Subcutaneous abdominal adipose tissue (tissue), 5 donors: ENCODE results near the gene MKLN1.
"Not testable (repeated sequence)": the region's sequence is repeated elsewhere in the genome, so short reads cannot be mapped to it uniquely, and the experiment has no call there.

Experiments
- H3K27ac ChIP-seq: one replicate; pipeline ENCODE4 v1.7.0; 2013; ENCODE audit warnings: low read depth, mild to moderate bottlenecking, inconsistent platforms, low read length, moderate library complexity
- H3K27me3 ChIP-seq, 5 donors: one replicate each; pipeline ENCODE4 v1.7.0; 2013; ENCODE audit warnings: low read length in 5 of 5, inconsistent platforms in 1 of 5; ENCODE audit not compliant: control insufficient read depth in 5 of 5, insufficient read depth in 4 of 5
- H3K36me3 ChIP-seq, 5 donors: one replicate each; pipeline ENCODE4 v1.7.0; 2013; ENCODE audit warnings: low read length in 5 of 5; ENCODE audit not compliant: control insufficient read depth in 5 of 5, insufficient read depth in 5 of 5
- H3K4me1 ChIP-seq, 5 donors: one replicate each; pipeline ENCODE4 v1.7.0; 2013; ENCODE audit warnings: low read length in 5 of 5, mild to moderate bottlenecking in 3 of 5, moderate library complexity in 1 of 5; ENCODE audit not compliant: control insufficient read depth in 5 of 5, insufficient read depth in 5 of 5
- H3K4me3 ChIP-seq, 5 donors: one replicate each; pipeline ENCODE4 v1.7.0; 2013; ENCODE audit warnings: low read length in 5 of 5, low read depth in 1 of 5
- H3K9ac ChIP-seq, 5 donors: one replicate each; pipeline ENCODE4 v1.7.0; 2013; ENCODE audit warnings: low read length in 5 of 5, mild to moderate bottlenecking in 4 of 5, moderate library complexity in 3 of 5
- H3K9me3 ChIP-seq, 5 donors: one replicate each; pipeline ENCODE4 v1.7.0; 2013; ENCODE audit warnings: low read length in 5 of 5; ENCODE audit not compliant: control insufficient read depth in 5 of 5
- donor health status: healthy.
- donor health status: healthy.
- donor health status: healthy.
- donor health status: healthy.
- donor health status: healthy.

Gene MKLN1

GRCh38 chr7:131412031-131412430 lies 84.4 kb downstream of the MKLN1 start:
- Histone ChIP-seq H3K4me3 (no peak overlapping the region), H3K27me3 (no peaks in the 10 kb centered on the region), H3K4me1 (peaks cover 0 to 4% (median 0%) of the 10 kb centered on the region in 5 donors), H3K36me3 (peaks cover 9 to 35% (median 17%) of the 10 kb centered on the region in 5 donors), H3K27ac (no peak overlapping the region), H3K9me3 (no peaks in the 10 kb centered on the region), H3K9ac (no peak overlapping the region)

GRCh38 chr7:131413711-131414110 lies 86.0 kb downstream of the MKLN1 start:
- no peaks in the 10 kb centered on the region for H3K4me1 ChIP-seq

GRCh38 chr7:131424219-131424822 lies 96.6 kb downstream of the MKLN1 start:
- Histone ChIP-seq H3K27ac (no peak overlapping the region), H3K4me3 (no peak overlapping the region), H3K27me3 (no peaks in the 10 kb centered on the region), H3K4me1 (peaks cover 0 to 4% (median 0%) of the 10 kb centered on the region in 5 donors), H3K36me3 (peaks cover 4 to 13% (median 6%) of the 10 kb centered on the region in 5 donors), H3K9me3 (no peaks in the 10 kb centered on the region), H3K9ac (no peak overlapping the region)

More at GRCh38 chr7:131413711-131414110, 86.0 kb downstream of the MKLN1 start:
- H3K27me3 ChIP-seq: no peaks in the 10 kb centered on the region
- no peak overlapping the region for H3K9ac ChIP-seq
- no peaks in the 10 kb centered on the region for H3K9me3 ChIP-seq
- peaks cover 9 to 43% (median 20%) of the 10 kb centered on the region in 5 donors for H3K36me3 ChIP-seq
- no peak overlapping the region for H3K27ac ChIP-seq
- no peak overlapping the region for H3K4me3 ChIP-seq

DNA sequence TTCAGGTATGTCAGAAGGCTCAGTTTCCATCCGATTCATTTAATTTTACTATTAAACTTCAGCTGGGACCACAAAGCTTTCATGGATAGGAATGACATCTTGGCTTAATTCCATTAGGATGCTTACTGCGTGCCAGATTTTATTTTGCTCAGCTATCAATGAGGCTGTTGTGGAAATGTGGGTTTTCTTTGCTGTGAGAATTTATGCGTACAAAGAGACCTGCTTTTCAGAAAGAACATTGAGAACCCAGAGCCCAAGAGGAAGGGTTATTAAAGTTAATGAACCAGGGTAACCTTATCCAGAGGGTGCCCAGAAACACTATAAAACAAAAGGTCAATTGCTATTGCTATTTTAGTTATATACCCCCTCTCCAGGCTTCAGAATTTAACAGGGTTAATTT lies 98.3 kb downstream of the MKLN1 start:
- Histone ChIP-seq H3K27me3 (no peaks in the 10 kb centered on the region), H3K4me1 (peaks cover 0 to 4% (median 0%) of the 10 kb centered on the region in 5 donors), H3K27ac (no peak overlapping the region), H3K36me3 (peaks cover 9 to 18% (median 14%) of the 10 kb centered on the region in 5 donors), H3K9me3 (no peaks in the 10 kb centered on the region), H3K4me3 (no peak overlapping the region), H3K9ac (no peak overlapping the region)

DNA sequence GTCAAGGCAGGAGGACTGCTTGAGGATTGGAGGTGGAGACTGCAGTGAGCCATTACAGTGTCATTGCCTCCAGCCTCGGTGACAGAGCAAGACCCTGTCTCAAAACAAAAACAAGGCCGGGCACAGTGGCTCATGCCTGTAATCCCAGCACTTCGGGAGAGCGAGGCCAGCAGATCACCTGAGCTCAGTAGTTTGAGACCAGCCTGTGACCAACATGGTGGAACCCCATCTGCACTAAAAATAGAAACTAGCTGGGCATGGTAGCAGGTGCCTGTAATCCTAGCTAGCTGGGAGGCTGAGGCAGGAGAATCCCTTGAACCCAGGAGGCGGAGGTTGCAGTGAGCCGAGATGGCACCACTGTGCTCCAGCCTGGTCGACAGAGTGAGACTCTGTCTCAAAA lies 103.2 kb downstream of the MKLN1 start:
- not testable (repeated sequence) for H3K27me3 ChIP-seq, H3K9me3 ChIP-seq, H3K9ac ChIP-seq, H3K4me1 ChIP-seq, H3K27ac ChIP-seq, H3K4me3 ChIP-seq
- H3K36me3 ChIP-seq: peaks cover 10 to 33% (median 27%) of the 10 kb centered on the region in 5 donors

DNA sequence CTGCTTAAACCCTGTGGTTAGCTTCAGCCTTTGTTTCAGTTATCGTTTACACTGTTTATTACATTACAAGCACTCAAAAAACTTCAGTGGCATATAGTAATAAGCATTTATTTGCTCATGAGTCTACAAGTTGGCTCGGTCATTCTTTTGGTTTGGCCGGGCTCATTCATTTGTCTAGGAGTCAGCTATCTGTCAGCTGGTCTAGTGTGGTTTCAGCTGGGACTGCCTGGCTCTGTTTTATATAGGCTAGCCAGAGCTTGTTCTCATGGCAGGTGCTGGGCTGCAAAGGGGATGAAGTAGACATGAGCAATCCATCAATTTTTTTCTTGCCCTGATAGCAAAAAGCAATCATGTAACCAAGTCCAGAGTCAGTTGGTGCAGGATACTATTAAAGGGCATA lies 103.6 kb downstream of the MKLN1 start:
- Histone ChIP-seq H3K4me1 (peaks cover 0 to 2% (median 0%) of the 10 kb centered on the region in 5 donors), H3K9me3 (no peaks in the 10 kb centered on the region), H3K36me3 (peaks cover 10 to 33% (median 30%) of the 10 kb centered on the region in 5 donors), H3K27ac (no peak overlapping the region), H3K9ac (no peak overlapping the region), H3K4me3 (no peak overlapping the region), H3K27me3 (no peaks in the 10 kb centered on the region)

GRCh38 chr7:131431756-131432155 lies 104.1 kb downstream of the MKLN1 start:
- Histone ChIP-seq H3K36me3 (peaks cover 10 to 33% (median 30%) of the 10 kb centered on the region in 5 donors), H3K9me3 (no peaks in the 10 kb centered on the region), H3K27ac (no peak overlapping the region), H3K4me1 (peaks cover 0 to 5% (median 0%) of the 10 kb centered on the region in 5 donors), H3K9ac (no peak overlapping the region), H3K27me3 (no peaks in the 10 kb centered on the region), H3K4me3 (no peak overlapping the region)

DNA sequence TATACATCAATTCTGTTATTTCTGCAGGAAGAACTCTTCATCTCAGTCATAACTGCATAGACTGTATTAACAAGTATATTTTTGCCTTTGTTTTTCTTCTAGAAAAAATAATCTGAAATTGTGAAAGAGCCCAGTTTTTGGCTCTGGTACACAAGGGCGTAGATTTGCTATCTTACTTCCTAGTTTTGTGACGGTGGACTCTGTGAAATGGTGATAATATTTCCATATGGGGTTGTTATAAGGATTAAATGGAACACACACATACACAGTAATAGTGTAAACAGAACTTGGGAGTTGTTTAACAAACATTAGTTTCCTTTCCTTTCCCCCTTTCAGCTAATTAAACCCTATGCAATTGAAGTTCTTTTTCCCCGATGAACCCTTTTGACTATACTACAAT lies 108.7 kb downstream of the MKLN1 start:
- no peak overlapping the region for H3K9ac ChIP-seq
- H3K27ac ChIP-seq: no peak overlapping the region
- H3K36me3 ChIP-seq: peaks cover 4 to 50% (median 35%) of the 10 kb centered on the region in 5 donors
- H3K27me3 ChIP-seq: no peaks in the 10 kb centered on the region
- peaks cover 0 to 5% (median 0%) of the 10 kb centered on the region in 5 donors for H3K4me1 ChIP-seq
- no peak overlapping the region for H3K4me3 ChIP-seq
- H3K9me3 ChIP-seq: peaks cover 0 to 3% (median 0%) of the 10 kb centered on the region in 5 donors

- Histone ChIP-seq H3K9me3 (peaks cover 0 to 3% (median 0%) of the 10 kb centered on the region in 5 donors), H3K36me3 (peaks cover 8 to 48% (median 31%) of the 10 kb centered on the region in 5 donors), H3K4me1 (peaks cover 0 to 5% (median 0%) of the 10 kb centered on the region in 5 donors), H3K27ac (no peak overlapping the region), H3K9ac (no peak overlapping the region), H3K4me3 (no peak overlapping the region), H3K27me3 (no peaks in the 10 kb centered on the region)
Observed at GRCh38 chr7:131438969-131439368, 111.3 kb downstream of the MKLN1 start.

DNA sequence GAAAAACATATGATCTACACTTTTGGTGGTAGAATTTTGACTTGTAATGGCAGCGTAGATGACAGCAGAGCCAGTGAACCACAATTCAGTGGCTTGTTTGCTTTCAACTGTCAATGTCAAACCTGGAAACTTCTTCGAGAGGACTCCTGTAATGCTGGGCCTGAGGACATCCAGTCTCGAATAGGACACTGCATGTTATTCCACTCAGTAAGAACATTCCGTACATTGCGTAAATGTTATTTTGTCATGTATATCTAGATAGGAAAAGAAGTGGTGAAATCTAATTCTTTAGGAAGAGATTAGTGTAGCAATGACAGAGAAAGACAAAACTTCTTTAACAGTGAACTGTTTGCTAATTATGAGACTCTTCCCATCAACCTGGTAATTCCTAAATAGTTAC lies 115.8 kb downstream of the MKLN1 start:
- Histone ChIP-seq H3K27me3 (no peaks in the 10 kb centered on the region), H3K27ac (no peak overlapping the region), H3K36me3 (peaks cover 8 to 42% (median 24%) of the 10 kb centered on the region in 5 donors), H3K4me1 (no peaks in the 10 kb centered on the region), H3K9me3 (peaks cover 0 to 3% (median 0%) of the 10 kb centered on the region in 5 donors), H3K9ac (no peak overlapping the region), H3K4me3 (no peak overlapping the region)
